HepG2 (cell line): ENCODE results near the gene PSMB3. TPM values are rescaled to one million over a fixed set of nuclear protein-coding genes. Genes with fewer than 3 reads are reported as not detected.

Experiments
- ATF7 ChIP-seq, 2 experiments: fragments of 450-650 bp in 1 of 2; sonication (generic) in 1 of 2; formaldehyde crosslinking in 1 of 2; IDR thresholded peaks; 2 replicates each; pipeline versions ENCODE4 v1.4.0 to v1.6.1; 2016 to 2020; ENCODE audit warnings: antibody characterized with exemption in 1 of 2, mild to moderate bottlenecking in 1 of 2, missing genetic modification reagents in 1 of 2
- ETV6 ChIP-seq: sonication (generic); formaldehyde crosslinking; conservative IDR thresholded peaks from 2 replicates; pipeline ENCODE4 v1.4.0; 2020; ENCODE audit warnings: missing genetic modification reagents
- FOXK2 ChIP-seq: fragments of 450-650 bp; IDR thresholded peaks from 2 replicates; pipeline ENCODE4 v1.6.1; 2016
- HOXA7 ChIP-seq: sonication (generic); formaldehyde crosslinking; IDR thresholded peaks from 2 replicates; pipeline ENCODE4 v1.8.1; 2022; ENCODE audit warnings: mild to moderate bottlenecking, missing genetic modification reagents, moderate library complexity
- JUN ChIP-seq: sonication (generic); formaldehyde crosslinking; IDR thresholded peaks from 2 replicates; pipeline ENCODE4 v1.4.0; 2020; ENCODE audit warnings: mild to moderate bottlenecking, missing genetic modification reagents
- NRL ChIP-seq: sonication (generic); formaldehyde crosslinking; IDR thresholded peaks from 2 replicates; pipeline ENCODE4 v1.5.0; 2020; ENCODE audit warnings: missing genetic modification reagents, mild to moderate bottlenecking, moderate library complexity, borderline replicate concordance
- PATZ1 ChIP-seq: sonication (generic); formaldehyde crosslinking; IDR thresholded peaks from 2 replicates; pipeline ENCODE4 v1.4.0; 2020; ENCODE audit warnings: missing genetic modification reagents
- RFXAP ChIP-seq: sonication (generic); formaldehyde crosslinking; IDR thresholded peaks from 2 replicates; pipeline ENCODE4 v1.4.0; 2020; ENCODE audit warnings: missing genetic modification reagents, borderline replicate concordance
- SETDB1 ChIP-seq: sonication (generic); formaldehyde crosslinking; IDR thresholded peaks from 2 replicates; pipeline ENCODE4 v1.5.1; 2020; ENCODE audit warnings: missing genetic modification reagents, mild to moderate bottlenecking, borderline replicate concordance
- SOX6 ChIP-seq, 2 experiments: fragments of 450-650 bp in 1 of 2; sonication (generic) in 1 of 2; formaldehyde crosslinking in 1 of 2; IDR thresholded peaks; 2 replicates each; pipeline versions ENCODE4 v1.4.0 to v1.6.1; 2017 to 2020; ENCODE audit warnings: antibody characterized with exemption in 1 of 2, mild to moderate bottlenecking in 1 of 2, missing genetic modification reagents in 1 of 2
- TBX3 ChIP-seq: fragments of 450-650 bp; IDR thresholded peaks from 2 replicates; pipeline ENCODE4 v1.6.1; 2017; ENCODE audit warnings: antibody characterized with exemption, mild to moderate bottlenecking, inconsistent platforms, borderline replicate concordance
- ZFP41 ChIP-seq: sonication (generic); formaldehyde crosslinking; IDR thresholded peaks from 2 replicates; pipeline ENCODE4 v1.4.0; 2020; ENCODE audit warnings: mild to moderate bottlenecking, missing genetic modification reagents, borderline replicate concordance
- ZFY ChIP-seq: sonication (generic); formaldehyde crosslinking; IDR thresholded peaks from 2 replicates; pipeline ENCODE4 v1.4.0; 2020; ENCODE audit warnings: missing genetic modification reagents
- ZNF282 ChIP-seq: fragments of 450-650 bp; IDR thresholded peaks from 2 replicates; pipeline ENCODE4 v1.6.1; 2018; ENCODE audit not compliant: partially characterized antibody
- ZNF296 ChIP-seq: sonication (generic); formaldehyde crosslinking; conservative IDR thresholded peaks from 2 replicates; pipeline ENCODE4 v1.5.0; 2020; ENCODE audit warnings: mild to moderate bottlenecking, missing genetic modification reagents
- ZNF343 ChIP-seq: sonication (generic); formaldehyde crosslinking; IDR thresholded peaks from 2 replicates; pipeline ENCODE4 v1.4.0; 2020; ENCODE audit warnings: mild to moderate bottlenecking, missing genetic modification reagents
- ZNF354B ChIP-seq: sonication (generic); formaldehyde crosslinking; IDR thresholded peaks from 2 replicates; pipeline ENCODE4 v1.8.0; 2022; ENCODE audit warnings: mild to moderate bottlenecking, missing genetic modification reagents
- ZNF414 ChIP-seq: sonication (generic); formaldehyde crosslinking; IDR thresholded peaks from 2 replicates; pipeline ENCODE4 v1.5.0; 2020; ENCODE audit warnings: missing genetic modification reagents
- ZNF556 ChIP-seq: sonication (generic); formaldehyde crosslinking; IDR thresholded peaks from 2 replicates; pipeline ENCODE4 v1.4.0; 2020; ENCODE audit warnings: mild to moderate bottlenecking, missing genetic modification reagents, borderline replicate concordance
- ZNF557 ChIP-seq: sonication (generic); formaldehyde crosslinking; IDR thresholded peaks from 2 replicates; pipeline ENCODE4 v1.4.0; 2020; ENCODE audit warnings: missing genetic modification reagents
- ZNF737 ChIP-seq: sonication (generic); formaldehyde crosslinking; IDR thresholded peaks from 2 replicates; pipeline ENCODE4 v1.5.0; 2020; ENCODE audit warnings: missing genetic modification reagents, mild to moderate bottlenecking, borderline replicate concordance
- ZNF749 ChIP-seq: sonication (generic); formaldehyde crosslinking; IDR thresholded peaks from 2 replicates; pipeline ENCODE4 v1.8.0; 2022; ENCODE audit warnings: mild to moderate bottlenecking, missing genetic modification reagents, moderate library complexity, borderline replicate concordance
- ZNF800 ChIP-seq: sonication (generic); formaldehyde crosslinking; IDR thresholded peaks from 2 replicates; pipeline ENCODE4 v1.4.0; 2020; ENCODE audit warnings: missing genetic modification reagents
- polyA plus RNA-seq, 8 experiments: library from polyadenylated mRNA; depleted of rRNA in 3 of 8; stranded (reverse) in 7 of 8; unstranded in 1 of 8; fragments of >200 nt; fragmentation: Illumina TruSeq in 4 of 8; extraction: Trizol in 4 of 8; gene quantifications; 2 replicates each; pipeline versions ENCODE4 v1.2.1 to v1.2.3, GENCODE V29; 2011 to 2016; ENCODE audit warnings: low read depth in 4 of 8, missing spikeins in 1 of 8, mixed read lengths in 1 of 8; ENCODE audit not compliant: insufficient read depth in 1 of 8
- total RNA-seq, 5 experiments: library from RNA; depleted of rRNA; stranded (reverse); fragments of >200 nt; fragmentation: Illumina TruSeq; extraction: Trizol; gene quantifications; 2 replicates each; pipeline ENCODE4 v1.2.3, GENCODE V29; 2016; ENCODE audit warnings: low read depth in 1 of 5

Gene PSMB3
- total and polyA plus RNA-seq, 2 of the 13 experiments (the other 11 are each of a cell fraction or from before 2014, with no cell fraction given): 366 to 517 TPM

- no peak for TF ChIP-seq HOXA7
- no peak for TF ChIP-seq ZNF557 (CRISPR knock-in tag)
- TF ChIP-seq JUN (CRISPR knock-in tag): 0 out of 2 replicates have a peak, but pooled peaks have one; percentile 45
- TF ChIP-seq TBX3: no peak
- TF ChIP-seq ZNF556: peak; percentile 72; the same call in 1 of the 2 replicates
- TF ChIP-seq SETDB1 (CRISPR knock-in tag): no peak
- TF ChIP-seq PATZ1 (CRISPR knock-in tag): peak; percentile 97
- TF ChIP-seq ZNF282: no peak
- TF ChIP-seq ZNF800 (CRISPR knock-in tag): no peak
- no peak for TF ChIP-seq ATF7 (IDR thresholded peaks at IDR 0.05)
- TF ChIP-seq ATF7 (CRISPR knock-in tag; IDR thresholded peaks at IDR 0.05): peak; percentile 66; the same call in 1 of the 2 replicates
- TF ChIP-seq ZNF749: no peak
- no peak for TF ChIP-seq ZFP41
- no peak for TF ChIP-seq ZFY (CRISPR knock-in tag)
- no peak for TF ChIP-seq FOXK2
- peak; percentile 43; the same call in 1 of the 2 replicates for TF ChIP-seq ETV6 (CRISPR knock-in tag)
- no peak for TF ChIP-seq RFXAP (CRISPR knock-in tag)
- TF ChIP-seq ZNF354B: no peak
- TF ChIP-seq ZNF737: no peak
- peak; percentile 87; the same call in 1 of the 2 replicates for TF ChIP-seq ZNF414 (CRISPR knock-in tag)
- no peak for TF ChIP-seq ZNF343 (CRISPR knock-in tag)
- no peak for TF ChIP-seq SOX6 (IDR thresholded peaks at IDR 0.05)
- TF ChIP-seq SOX6 (CRISPR knock-in tag; IDR thresholded peaks at IDR 0.05): peak; percentile 86
- no peak for TF ChIP-seq NRL
- TF ChIP-seq ZNF296 (CRISPR knock-in tag): no peak
These were observed 46.6 kb upstream of the PSMB3 start (continued) for GRCh38 chr17:38705803-38706504.
